Suprapubic skin (tissue), 3 donors: ENCODE results near the gene C16orf96.

Experiments used
- EP300 ChIP-seq: sonication (generic); formaldehyde crosslinking; IDR thresholded peaks from one replicate; pipeline ENCODE4 v1.6.1; 2017; ENCODE audit warnings: antibody characterized with exemption
- POLR2A ChIP-seq, 2 donors: fragments of 450-650 bp; IDR thresholded peaks; one replicate each; pipeline ENCODE4 v1.6.1; 2017; ENCODE audit warnings: antibody characterized with exemption in 2 of 2, mild to moderate bottlenecking in 2 of 2, moderate library complexity in 2 of 2
- TF ChIP-seq, protein P1 (sequence below), 2 donors: fragments of 200-600 bp in 1 of 2; fragments of 450-650 bp in 1 of 2; sonication (generic) in 1 of 2; IDR thresholded peaks; one replicate each; pipeline ENCODE4 v1.5.1; 2016 to 2019; ENCODE audit warnings: antibody characterized with exemption in 2 of 2, mild to moderate bottlenecking in 1 of 2, moderate library complexity in 1 of 2

DNA sequence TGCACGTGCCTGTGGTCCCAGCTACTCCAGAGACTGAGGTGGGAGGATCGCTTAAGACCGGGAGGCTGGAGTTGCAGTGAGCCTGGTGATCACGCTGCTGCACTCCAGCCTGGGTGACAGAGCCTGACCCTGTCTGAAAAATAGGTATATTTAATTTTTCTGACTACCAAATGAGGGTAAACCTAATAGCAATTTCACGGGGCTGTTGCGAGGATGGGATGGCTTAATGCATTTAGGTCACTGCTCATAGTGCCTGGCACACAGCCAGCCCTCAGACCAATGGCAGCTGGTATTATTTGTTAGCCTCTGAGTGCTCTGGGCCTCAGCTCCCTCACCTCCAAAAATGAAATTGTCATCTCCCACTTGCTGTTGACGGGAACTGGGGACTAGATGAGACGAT is 11.7 kb upstream of the C16orf96 start:
- TF ChIP-seq, protein P1, sequence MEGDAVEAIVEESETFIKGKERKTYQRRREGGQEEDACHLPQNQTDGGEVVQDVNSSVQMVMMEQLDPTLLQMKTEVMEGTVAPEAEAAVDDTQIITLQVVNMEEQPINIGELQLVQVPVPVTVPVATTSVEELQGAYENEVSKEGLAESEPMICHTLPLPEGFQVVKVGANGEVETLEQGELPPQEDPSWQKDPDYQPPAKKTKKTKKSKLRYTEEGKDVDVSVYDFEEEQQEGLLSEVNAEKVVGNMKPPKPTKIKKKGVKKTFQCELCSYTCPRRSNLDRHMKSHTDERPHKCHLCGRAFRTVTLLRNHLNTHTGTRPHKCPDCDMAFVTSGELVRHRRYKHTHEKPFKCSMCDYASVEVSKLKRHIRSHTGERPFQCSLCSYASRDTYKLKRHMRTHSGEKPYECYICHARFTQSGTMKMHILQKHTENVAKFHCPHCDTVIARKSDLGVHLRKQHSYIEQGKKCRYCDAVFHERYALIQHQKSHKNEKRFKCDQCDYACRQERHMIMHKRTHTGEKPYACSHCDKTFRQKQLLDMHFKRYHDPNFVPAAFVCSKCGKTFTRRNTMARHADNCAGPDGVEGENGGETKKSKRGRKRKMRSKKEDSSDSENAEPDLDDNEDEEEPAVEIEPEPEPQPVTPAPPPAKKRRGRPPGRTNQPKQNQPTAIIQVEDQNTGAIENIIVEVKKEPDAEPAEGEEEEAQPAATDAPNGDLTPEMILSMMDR (IDR thresholded peaks at IDR 0.05) = no peak
- TF ChIP-seq EP300 (no peak), POLR2A (IDR thresholded peaks at IDR 0.05) (no peak)
